B cell (primary cell): ENCODE data around the gene DPYD. TPM values are rescaled to one million over a fixed set of nuclear protein-coding genes. Genes with fewer than 3 reads are reported as not detected.

Source experiments
- ATAC-seq: fragments of 200-7000 bp; cut with Tn5 transposase; one replicate; pipeline ENCODE4 v1.10.0; 2021; ENCODE audit warnings: low read depth, mild to moderate bottlenecking, moderate number of reproducible peaks, moderate library complexity
- CTCF ChIA-PET: fragments of 350-600 bp; sonication (Branson Sonifier 250); formaldehyde crosslinking; loops from one replicate; lab custom pipeline; 2021; ENCODE audit warnings: antibody characterized with exemption, inconsistent platforms; lab: Charles Lee
- POLR2A ChIA-PET: fragments of 350-600 bp; sonication (Branson Sonifier 250); formaldehyde crosslinking; loops from one replicate; lab custom pipeline; 2021; ENCODE audit warnings: antibody characterized with exemption; lab: Charles Lee
- DNase-seq: peaks from one replicate; pipeline ENCODE4 v3.0.0; 2013
- H2AFZ ChIP-seq: 2 replicates; pipeline ENCODE4 v1.6.1; 2012; ENCODE audit warnings: mild to moderate bottlenecking, low read depth, low read length; ENCODE audit not compliant: insufficient read depth, poor library complexity, severe bottlenecking
- H3K27ac ChIP-seq, 2 donors: 1 replicate in 1 of 2; 2 replicates in 1 of 2; pipeline ENCODE4 v1.5.1; 2012 to 2013; ENCODE audit warnings: low read length in 2 of 2, mild to moderate bottlenecking in 2 of 2, moderate library complexity in 1 of 2
- H3K27me3 ChIP-seq, 4 experiments: fragments of 200-600 bp in 1 of 4; sonication (generic) in 1 of 4; replicated peaks in 1 of 4; 1 replicate in 2 of 4; 2 replicates in 2 of 4; pipeline versions ENCODE4 v1.6.1 to v1.7.0; 2013 to 2016; ENCODE audit warnings: low read length in 3 of 4, mild to moderate bottlenecking in 2 of 4, mixed read lengths in 1 of 4, moderate library complexity in 1 of 4; ENCODE audit not compliant: insufficient read depth in 4 of 4, control insufficient read depth in 3 of 4; ENCODE audit errors: control extremely low read depth in 1 of 4
- H3K36me3 ChIP-seq, 2 experiments: replicated peaks in 1 of 2; 1 replicate in 1 of 2; 2 replicates in 1 of 2; pipeline versions ENCODE4 v1.6.1 to v1.7.1; 2013; ENCODE audit warnings: low read length in 1 of 2; ENCODE audit not compliant: insufficient read depth in 2 of 2, control insufficient read depth in 1 of 2; ENCODE audit errors: control extremely low read depth in 1 of 2, extremely low read depth in 1 of 2
- H3K4me1 ChIP-seq, 2 donors: fragments of 200-600 bp in 1 of 2; sonication (generic) in 1 of 2; 1 replicate in 1 of 2; 2 replicates in 1 of 2; pipeline versions ENCODE4 v1.5.1 to v1.6.1; 2013 to 2017; ENCODE audit warnings: low read length in 2 of 2; ENCODE audit not compliant: control insufficient read depth in 2 of 2, insufficient read depth in 2 of 2
- H3K4me2 ChIP-seq: replicated peaks from 2 replicates; pipeline ENCODE3; 2012; ENCODE audit warnings: mild to moderate bottlenecking, low read depth, low read length; ENCODE audit not compliant: poor library complexity, severe bottlenecking
- H3K4me3 ChIP-seq, 5 experiments: fragments of 200-600 bp in 1 of 5; sonication (generic) in 1 of 5; 1 replicate in 3 of 5; 2 replicates in 2 of 5; pipeline versions ENCODE4 v1.5.1 to v1.7.0; 2011 to 2016; ENCODE audit warnings: low read length in 4 of 5, mild to moderate bottlenecking in 4 of 5, low read depth in 2 of 5, control low read depth in 1 of 5, moderate library complexity in 1 of 5; ENCODE audit not compliant: insufficient read depth in 1 of 5; ENCODE audit errors: control extremely low read depth in 1 of 5, extremely low read depth in 1 of 5
- H3K79me2 ChIP-seq: fragments of 200-600 bp; sonication (generic); one replicate; pipeline ENCODE4 v1.6.0; 2016; ENCODE audit warnings: low read length; ENCODE audit not compliant: control insufficient read depth, insufficient read depth
- H3K9ac ChIP-seq: fragments of 200-600 bp; sonication (generic); 2 replicates; pipeline ENCODE4 v1.6.1; 2017; ENCODE audit warnings: mild to moderate bottlenecking, low read length, moderate library complexity
- H3K9me3 ChIP-seq, 3 donors: one replicate each; pipeline versions ENCODE4 v1.6.1 to v1.7.1; 2013; ENCODE audit warnings: low read length in 2 of 3; ENCODE audit not compliant: control insufficient read depth in 2 of 3, insufficient read depth in 1 of 3; ENCODE audit errors: control extremely low read depth in 1 of 3
- H4K20me1 ChIP-seq: 2 replicates; pipeline ENCODE4 v1.6.0; 2012; ENCODE audit warnings: mild to moderate bottlenecking, low read length; ENCODE audit not compliant: insufficient read depth, control insufficient read depth, poor library complexity, severe bottlenecking
- H3K27ac Mint-ChIP-seq: one replicate; pipeline ENCODE4 v1.8.0; 2021; ENCODE audit warnings: mixed read lengths
- H3K27me3 Mint-ChIP-seq: one replicate; pipeline ENCODE4 v1.8.0; 2021; ENCODE audit warnings: mixed read lengths
- H3K4me1 Mint-ChIP-seq: one replicate; pipeline ENCODE4 v1.8.0; 2021; ENCODE audit warnings: mixed read lengths
- H3K4me3 Mint-ChIP-seq: one replicate; pipeline ENCODE4 v1.8.0; 2021; ENCODE audit warnings: mixed read lengths
- H3K9me3 Mint-ChIP-seq: one replicate; pipeline ENCODE4 v1.8.0; 2022; ENCODE audit warnings: mixed read lengths; ENCODE audit not compliant: insufficient read depth
- CTCF ChIP-seq: fragments of 200-600 bp; IDR thresholded peaks from one replicate; pipeline ENCODE4 v1.8.0; 2022; ENCODE audit warnings: antibody characterized with exemption, mild to moderate bottlenecking
- EZH2 ChIP-seq: IDR thresholded peaks from 2 replicates; pipeline ENCODE4 v1.6.1; 2012; ENCODE audit warnings: borderline replicate concordance, low read depth, mild to moderate bottlenecking, moderate library complexity, low read length; ENCODE audit not compliant: insufficient read depth, poor library complexity, severe bottlenecking
- WGBS: methylation state at CpG from one replicate; pipeline ENCODE4 v1.1.5; 2013; ENCODE audit warnings: missing lambda C conversion rate; ENCODE audit not compliant: insufficient coverage; 5-methylcytosine and 5-hydroxymethylcytosine counted together
- intact Hi-C: fragments of 100-400 bp; cut with micrococcal nuclease; formaldehyde crosslinking; loops from one replicate; pipeline ENCODE4 v1.10.0; 2022
- polyA plus RNA-seq: library from polyadenylated mRNA; depleted of rRNA; stranded (reverse); fragments of >200 nt; gene quantifications from 2 replicates; pipeline ENCODE4 v1.2.3, GENCODE V29; 2012
- total RNA-seq, 2 donors: library from RNA; stranded (reverse); fragments of 120-200 nt in 1 of 2; gene quantifications; 1 replicate in 1 of 2; 2 replicates in 1 of 2; pipeline versions ENCODE4 v1.2.3 to v1.2.4, GENCODE V29; 2013 to 2022

Gene DPYD
- total and polyA plus RNA-seq, 2 donors (not counting 1 experiment from before 2014, with no cell fraction given) = 4.2 to 19.0 TPM

GRCh38 chr1:97094247-97094972 is 826.4 kb downstream of the DPYD start:
- ChIA-PET POLR2A (no interaction called here), CTCF (no interaction called here)
- no peaks in the 10 kb centered on the region for H3K4me1 ChIP-seq
- WGBS = 94% methylated on average over 2 of the region's 6 CpGs
- intact Hi-C loops = no loop called here
- Mint-ChIP-seq H3K27me3 (no peaks in the 10 kb centered on the region), H3K9me3 (no peaks in the 10 kb centered on the region), H3K4me3 (no peak overlapping the region), H3K27ac (no peak overlapping the region), H3K4me1 (no peaks in the 10 kb centered on the region)
- DNase-seq = no peak
- H3K27ac ChIP-seq = no peak overlapping the region
- TF ChIP-seq EZH2 (no peak), CTCF (no peak)
- no peaks in the 10 kb centered on the region for H4K20me1 ChIP-seq
- H3K36me3 ChIP-seq = peaks cover 0 to 7% of the 10 kb centered on the region in 2 experiments
- ATAC-seq = no peak
- no peaks in the 10 kb centered on the region for H3K9me3 ChIP-seq
- H3K9ac ChIP-seq = no peak overlapping the region
- H3K4me3 ChIP-seq = no peak overlapping the region
- H3K4me2 ChIP-seq = no peak overlapping the region
- H3K27me3 ChIP-seq = no peaks in the 10 kb centered on the region
- no peaks in the 10 kb centered on the region for H3K79me2 ChIP-seq
- no peak overlapping the region for H2AFZ ChIP-seq

- intact Hi-C loops = no loop called here
- DNase-seq (no peak), ATAC-seq (no peak)
- no peak overlapping the region for H3K9ac ChIP-seq
- H4K20me1 ChIP-seq = no peaks in the 10 kb centered on the region
- H3K4me1 Mint-ChIP-seq = no peaks in the 10 kb centered on the region
- no peaks in the 10 kb centered on the region for H3K79me2 ChIP-seq
- H3K4me3 ChIP-seq = no peak overlapping the region
- ChIA-PET POLR2A (no interaction called here), CTCF (no interaction called here)
- no peaks in the 10 kb centered on the region for H3K9me3 ChIP-seq
- no peak overlapping the region for H3K4me2 ChIP-seq
- H2AFZ ChIP-seq = no peak overlapping the region
- H3K27me3 Mint-ChIP-seq = no peaks in the 10 kb centered on the region
- TF ChIP-seq EZH2 = no peak
- no peak for TF ChIP-seq CTCF
- WGBS = 65% methylated on average over 3 of the region's 3 CpGs
- no peak overlapping the region for H3K27ac Mint-ChIP-seq
- no peaks in the 10 kb centered on the region for H3K4me1 ChIP-seq
- no peaks in the 10 kb centered on the region for H3K27me3 ChIP-seq
- H3K4me3 Mint-ChIP-seq = no peak overlapping the region
- H3K36me3 ChIP-seq = peaks cover 0 to 7% of the 10 kb centered on the region in 2 experiments
- no peaks in the 10 kb centered on the region for H3K9me3 Mint-ChIP-seq
- no peak overlapping the region for H3K27ac ChIP-seq
These were observed 827.1 kb downstream of the DPYD start for GRCh38 chr1:97093741-97094140.
